Mucosa of gallbladder (tissue), 1 donor: Measurements from ENCODE around the gene DEPDC4. TPM values are rescaled to one million over a fixed set of nuclear protein-coding genes. Genes with fewer than 3 reads are reported as not detected.

Experiments
- DNase-seq: peaks from one replicate; pipeline ENCODE4 v3.0.0-alpha.2; 2020; ENCODE audit warnings: low spot score
- total RNA-seq: library from RNA; stranded (reverse); gene quantifications from one replicate; pipeline ENCODE4 v1.2.1, GENCODE V29; 2021
- donor health status: DM: no; HTN: no; CAD: no.

Gene DEPDC4
- total RNA-seq, 1 donor from 2014 or later = 2.1 TPM

DNA sequence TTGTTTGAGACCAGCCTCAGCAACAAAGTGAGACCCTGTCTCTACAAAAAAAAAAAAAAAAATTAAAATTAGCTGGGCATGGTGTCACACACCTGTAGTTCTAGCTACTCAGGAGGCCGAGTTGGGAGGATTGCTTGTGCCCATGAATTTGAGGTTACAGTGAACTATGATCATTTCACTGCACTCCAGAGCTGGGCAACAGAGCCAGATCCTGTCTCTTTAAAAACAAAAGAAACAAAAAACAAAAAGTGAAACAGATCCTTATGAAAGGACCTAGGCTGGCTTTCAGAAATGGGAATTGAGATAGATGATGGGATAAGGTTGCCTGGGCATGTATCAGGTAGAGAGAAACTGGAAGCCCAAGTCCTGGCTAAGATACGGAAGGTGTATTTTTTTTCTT lies 52.4 kb downstream of the DEPDC4 start:
- no peak for DNase-seq

DNA sequence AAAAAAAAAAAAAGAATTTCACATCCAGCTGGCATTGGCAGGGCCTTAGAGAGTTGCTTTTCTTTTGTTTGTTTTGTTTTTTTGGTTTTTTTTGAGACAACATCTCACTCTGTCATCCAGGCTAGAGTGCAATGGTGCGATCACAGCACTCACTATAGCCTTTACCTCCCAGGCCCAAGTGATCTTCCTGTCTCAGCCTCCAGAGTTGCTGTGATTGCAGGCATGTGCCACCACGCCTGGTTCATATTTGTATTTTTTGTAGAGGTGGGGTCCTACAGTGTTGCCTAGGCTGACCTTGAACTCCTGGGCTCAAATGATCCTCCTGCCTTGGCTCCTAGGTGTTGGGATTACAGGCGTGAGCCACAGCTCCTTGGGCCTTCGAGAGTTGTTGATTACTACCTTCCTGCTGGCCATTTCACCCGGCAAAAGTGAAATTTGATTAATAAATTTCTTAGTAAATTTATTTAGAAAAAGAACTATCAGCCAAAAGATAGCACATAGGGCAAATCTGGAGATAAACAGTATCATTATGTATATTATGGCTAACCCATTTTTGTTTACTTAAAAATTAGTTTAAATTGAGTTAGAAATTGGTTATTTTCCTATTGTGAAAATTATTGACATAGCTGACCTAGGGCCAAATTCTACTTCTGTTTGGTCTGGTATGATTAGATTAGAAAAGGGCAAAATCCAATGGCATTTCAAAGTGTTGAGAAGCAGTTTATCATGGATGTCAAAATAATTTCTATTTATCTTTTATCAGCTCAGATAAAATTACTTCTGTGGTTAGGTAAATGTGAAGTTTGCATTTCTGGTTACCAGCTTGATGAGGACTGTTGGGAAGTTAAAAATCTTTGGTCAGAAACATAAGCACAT lies 53.6 kb downstream of the DEPDC4 start:
- DNase-seq = no peak

DNA sequence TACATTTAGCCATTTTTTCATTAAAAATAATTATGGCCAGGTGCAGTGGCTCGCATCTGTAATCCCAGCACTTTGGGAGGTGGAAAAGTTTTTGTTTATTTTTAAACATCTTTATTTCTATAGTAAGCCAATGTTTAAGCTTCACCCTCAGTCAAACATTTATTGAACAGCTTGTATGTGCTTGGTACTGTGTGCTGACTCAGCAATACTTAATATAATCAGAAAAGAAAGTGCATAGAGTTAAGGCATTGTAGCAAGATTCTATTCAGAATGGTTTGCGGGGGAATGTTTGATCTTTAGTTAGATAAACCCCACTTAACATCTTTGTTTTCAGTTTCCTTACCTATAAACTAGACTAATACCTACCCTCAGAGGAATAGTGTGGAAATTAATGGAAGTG lies 55.2 kb downstream of the DEPDC4 start:
- no peak for DNase-seq

DNA sequence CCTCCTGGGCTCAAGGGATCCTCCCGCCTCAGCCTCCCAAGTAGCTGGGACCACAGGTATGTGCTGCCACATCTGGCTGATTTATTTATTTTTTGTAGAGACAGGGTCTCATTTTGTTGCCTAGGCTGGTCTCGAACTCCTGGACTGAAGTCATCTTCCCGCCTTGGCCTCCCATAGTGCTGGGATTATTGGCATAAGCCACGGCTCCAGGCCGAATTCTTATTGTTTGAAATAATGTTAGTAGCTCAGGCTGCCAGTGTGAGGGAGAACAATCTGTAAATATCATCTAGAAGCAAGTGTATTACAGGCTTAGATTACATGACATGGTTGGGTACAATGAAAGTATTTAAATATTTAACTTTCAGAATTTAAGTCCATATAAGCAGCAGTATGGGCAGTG lies 58.0 kb downstream of the DEPDC4 start:
- DNase-seq = no peak

DNA sequence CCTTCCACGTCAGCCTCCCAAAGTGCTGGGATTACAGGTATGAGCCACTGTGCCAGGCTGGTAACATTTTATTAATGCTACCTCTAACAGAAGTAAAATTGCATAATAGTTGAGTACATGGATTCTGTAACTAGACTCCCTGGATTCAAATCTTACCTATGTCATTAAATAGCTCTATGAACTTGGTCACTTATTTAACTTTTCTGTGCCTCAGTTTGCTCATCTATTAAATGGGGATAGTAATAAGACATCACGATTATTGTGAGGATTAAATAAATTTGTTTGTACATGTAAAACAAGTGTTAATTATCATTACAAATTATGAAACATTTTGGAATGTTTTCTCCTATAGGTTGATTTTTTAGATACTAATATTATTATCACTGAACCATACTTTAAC lies 59.6 kb downstream of the DEPDC4 start:
- DNase-seq = no peak

DNA sequence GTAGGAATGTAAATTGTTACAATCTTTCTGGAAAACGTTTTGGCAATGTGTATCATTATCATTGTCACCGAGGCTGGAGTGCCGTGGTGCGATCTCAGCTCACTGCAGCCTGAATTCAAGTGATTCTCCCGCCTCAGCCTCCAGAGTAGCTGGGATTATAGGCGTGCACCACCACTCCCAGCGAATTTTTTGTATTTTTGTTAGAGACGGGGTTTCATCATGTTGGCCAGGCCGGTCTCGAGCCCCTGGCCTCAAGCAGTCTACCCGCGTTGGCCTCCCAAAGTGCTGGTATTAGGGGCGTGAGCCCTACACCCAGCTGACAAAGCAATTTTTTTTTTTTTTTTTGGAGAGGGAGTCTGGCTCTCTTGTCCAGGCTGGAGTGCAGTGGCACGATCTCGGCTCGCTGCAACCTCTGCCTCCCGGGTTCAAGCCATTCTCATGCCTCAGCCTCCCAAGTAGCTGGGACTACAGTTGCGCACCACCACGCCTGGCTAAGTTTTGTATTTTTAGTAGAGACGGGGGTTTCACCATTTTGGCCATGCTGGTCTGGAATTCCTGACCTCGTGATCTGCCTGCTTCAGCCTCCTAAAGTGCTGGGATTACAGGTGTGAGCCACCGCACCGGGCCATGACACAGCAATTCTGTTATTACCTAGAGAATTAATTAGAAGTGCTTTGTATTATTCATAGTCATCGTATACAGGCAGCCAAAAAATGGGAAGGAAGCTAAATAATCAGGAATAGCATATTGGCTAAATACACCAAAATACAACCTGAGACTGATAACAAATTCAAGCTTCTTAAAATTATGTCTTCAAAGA lies 65.1 kb downstream of the DEPDC4 start:
- no peak for DNase-seq

DNA sequence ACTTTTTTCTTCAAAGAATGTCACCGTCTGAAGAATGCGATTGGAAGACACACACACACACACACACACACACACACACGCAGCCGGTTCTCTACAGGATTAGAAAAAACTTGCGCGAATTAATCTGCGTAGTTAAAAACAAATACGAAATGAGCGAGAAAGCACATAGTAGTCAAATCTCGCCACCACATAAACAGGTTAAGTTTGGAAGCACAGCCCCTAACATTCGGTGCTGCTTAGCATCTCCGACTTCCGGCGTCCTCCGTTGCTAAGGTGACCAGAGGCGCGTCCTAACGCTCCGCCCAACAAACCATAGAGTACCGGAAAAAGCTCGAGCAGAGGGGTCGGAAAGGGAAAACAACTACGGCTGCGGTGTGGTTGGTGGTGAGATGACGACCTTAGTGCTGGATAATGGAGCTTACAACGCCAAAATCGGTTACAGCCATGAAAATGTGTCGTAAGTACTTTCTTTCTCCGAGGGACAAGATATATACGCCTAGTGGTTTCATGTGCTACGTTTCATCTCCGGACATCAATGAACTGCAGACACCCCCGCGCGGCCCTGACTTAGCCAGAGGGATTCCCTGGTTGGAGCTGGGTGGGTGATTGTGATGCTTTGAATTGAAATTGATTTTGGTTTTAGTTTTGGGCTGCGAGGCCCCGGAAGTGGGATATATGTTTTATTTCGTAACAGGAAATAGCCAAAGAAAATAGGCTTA lies 66.3 kb downstream of the DEPDC4 start, which contains the start of gene ACTR6:
TSS of gene ACTR6 (plus strand) at position 353 of the 719 bp plus-strand sequence. CDS start at position 390, 37 bp downstream.
- peak; percentile 98 for DNase-seq

DNA sequence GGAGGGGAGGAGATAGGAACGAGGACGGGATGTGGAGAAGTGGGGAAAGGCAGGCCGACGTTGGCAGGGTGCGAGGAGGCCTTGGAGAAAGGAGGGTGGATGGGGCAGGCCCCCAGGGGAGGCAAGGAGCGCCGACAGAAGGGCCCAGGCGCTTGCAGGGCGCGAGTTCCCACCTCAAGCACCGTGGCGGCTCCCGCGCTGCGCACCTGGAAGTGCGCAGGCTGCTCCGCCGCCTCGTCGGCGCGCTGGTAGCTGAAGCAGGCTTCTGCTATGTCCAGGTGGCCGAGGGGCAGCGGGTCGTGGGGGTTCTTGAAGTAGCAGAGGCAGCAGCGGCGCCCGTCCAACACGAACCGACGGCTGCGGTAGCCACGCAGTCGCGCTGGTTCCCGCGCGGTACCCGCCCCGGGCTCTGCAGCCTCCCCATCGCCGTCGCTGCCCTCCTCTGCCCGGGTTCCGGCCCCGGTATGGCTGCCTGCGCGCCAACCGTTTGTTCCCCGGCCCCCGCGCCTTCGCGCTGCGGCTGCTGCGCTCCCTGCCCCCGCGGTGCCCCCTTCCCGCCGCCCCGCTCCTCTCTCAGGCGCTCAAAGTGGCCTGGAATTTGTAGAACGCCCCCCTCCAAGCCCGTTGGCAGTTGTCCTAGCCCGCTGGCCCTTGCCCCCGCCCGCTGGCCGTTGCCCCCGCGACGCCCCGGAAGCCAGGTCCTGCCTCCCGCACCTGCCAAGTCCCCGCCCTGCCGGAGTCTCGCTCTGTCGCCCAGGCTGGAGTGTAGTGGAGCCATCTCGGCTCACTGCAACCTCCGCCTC lies 67.3 kb downstream of the DEPDC4 start:
- peak; percentile 61 for DNase-seq

DNA sequence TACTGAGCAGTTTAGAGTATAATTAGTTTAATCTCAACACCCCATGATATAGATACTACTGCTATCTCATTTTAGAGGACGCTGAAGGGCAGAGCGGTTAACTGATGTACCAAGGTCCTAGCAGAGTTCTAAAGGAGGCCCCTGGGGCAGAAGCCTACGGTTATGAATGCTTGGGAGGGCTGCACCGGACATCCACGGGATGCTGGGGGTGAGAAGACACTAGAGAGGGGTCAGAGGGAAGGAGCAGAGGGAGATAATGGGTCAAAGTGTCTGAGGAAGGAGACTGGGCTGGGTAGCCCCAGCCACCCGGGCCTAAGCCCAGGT lies 67.9 kb downstream of the DEPDC4 start:
- no peak for DNase-seq

DNA sequence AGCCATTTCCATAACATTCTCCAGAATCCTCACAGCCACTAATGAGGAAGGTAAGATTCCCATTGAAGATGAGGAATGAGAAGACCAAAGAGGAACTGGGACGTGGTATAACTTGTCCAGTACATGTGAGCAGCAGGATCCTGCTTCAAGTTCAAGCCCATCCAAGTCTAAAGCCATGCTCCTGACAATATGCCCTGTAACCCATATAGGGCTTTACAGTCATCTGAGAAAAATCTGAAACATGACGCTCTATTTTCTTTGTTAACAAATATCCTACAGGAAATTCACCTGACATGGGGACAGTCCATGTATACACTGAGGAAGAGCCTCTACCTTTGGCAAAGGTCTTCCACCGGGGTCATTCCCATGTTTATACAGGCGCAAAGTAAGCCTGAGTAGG lies 69.4 kb downstream of the DEPDC4 start:
- DNase-seq = no peak

DNA sequence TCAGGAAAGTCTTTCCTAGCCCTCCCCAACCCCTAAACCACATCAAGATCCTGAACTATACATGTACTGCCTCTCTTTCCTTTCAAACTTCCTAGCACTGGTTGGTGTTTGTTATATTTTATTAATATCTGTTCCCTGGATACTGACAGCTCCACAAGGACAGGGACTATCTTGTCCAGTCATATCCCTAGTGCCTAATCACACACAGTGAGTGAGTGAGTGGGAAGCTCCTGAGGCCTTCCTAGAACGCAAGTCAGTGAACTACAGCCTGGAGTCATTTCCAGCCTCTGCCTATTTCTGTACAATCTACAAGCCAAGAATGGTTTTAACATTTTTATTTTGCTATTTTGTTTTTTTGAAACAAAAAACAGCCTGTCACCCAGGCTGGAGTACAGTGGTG lies 73.8 kb downstream of the DEPDC4 start:
- DNase-seq = no peak

Other genes with a start within 250 kb of the DEPDC4 start
- 25.2 TPM for gene BLTP3B, start 124.2 kb downstream of the DEPDC4 start, total RNA-seq
- 25.1 TPM for gene ACTR6, start 66.3 kb downstream of the DEPDC4 start, total RNA-seq
- 50.5 TPM for gene SCYL2, start 98 bp upstream of the DEPDC4 start, total RNA-seq
- gene SLC17A8, start 90.0 kb upstream of the DEPDC4 start, total RNA-seq = not detected
- gene NR1H4, start 206.8 kb upstream of the DEPDC4 start, total RNA-seq = 45.8 TPM